C4-2B (cell line): ENCODE results near the gene ZNF710.

ENCODE experiments used
- H3K27ac ChIP-seq: fragments of 450-650 bp; 2 replicates; pipeline ENCODE4 v1.5.1; 2017
- ZFX ChIP-seq: fragments of 450-650 bp; IDR thresholded peaks from 2 replicates; pipeline ENCODE4 v1.6.1; 2017
- TF ChIP-seq, protein P1 (sequence below): fragments of 450-650 bp; conservative IDR thresholded peaks from 2 replicates; pipeline ENCODE4 v1.5.1; 2017; ENCODE audit warnings: mild to moderate bottlenecking

ZNF710 gene

GRCh38 chr15:90130291-90130690, 129.2 kb downstream of the ZNF710 start:
- TF ChIP-seq ZFX: no peak
- TF ChIP-seq, protein P1, sequence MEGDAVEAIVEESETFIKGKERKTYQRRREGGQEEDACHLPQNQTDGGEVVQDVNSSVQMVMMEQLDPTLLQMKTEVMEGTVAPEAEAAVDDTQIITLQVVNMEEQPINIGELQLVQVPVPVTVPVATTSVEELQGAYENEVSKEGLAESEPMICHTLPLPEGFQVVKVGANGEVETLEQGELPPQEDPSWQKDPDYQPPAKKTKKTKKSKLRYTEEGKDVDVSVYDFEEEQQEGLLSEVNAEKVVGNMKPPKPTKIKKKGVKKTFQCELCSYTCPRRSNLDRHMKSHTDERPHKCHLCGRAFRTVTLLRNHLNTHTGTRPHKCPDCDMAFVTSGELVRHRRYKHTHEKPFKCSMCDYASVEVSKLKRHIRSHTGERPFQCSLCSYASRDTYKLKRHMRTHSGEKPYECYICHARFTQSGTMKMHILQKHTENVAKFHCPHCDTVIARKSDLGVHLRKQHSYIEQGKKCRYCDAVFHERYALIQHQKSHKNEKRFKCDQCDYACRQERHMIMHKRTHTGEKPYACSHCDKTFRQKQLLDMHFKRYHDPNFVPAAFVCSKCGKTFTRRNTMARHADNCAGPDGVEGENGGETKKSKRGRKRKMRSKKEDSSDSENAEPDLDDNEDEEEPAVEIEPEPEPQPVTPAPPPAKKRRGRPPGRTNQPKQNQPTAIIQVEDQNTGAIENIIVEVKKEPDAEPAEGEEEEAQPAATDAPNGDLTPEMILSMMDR: no peak
- H3K27ac ChIP-seq: no peak overlapping the region
